ENCODE measurements around the gene TMEM221. TPM values are rescaled to one million over a fixed set of nuclear protein-coding genes. Genes with fewer than 3 reads are reported as not detected.

TMEM221 gene
- total and polyA plus RNA-seq, 10 of the 15 experiments (the other 5 are each of a cell fraction or from before 2014, with no cell fraction given) = 0.04 to 0.24 TPM; not detected in 8

DNA sequence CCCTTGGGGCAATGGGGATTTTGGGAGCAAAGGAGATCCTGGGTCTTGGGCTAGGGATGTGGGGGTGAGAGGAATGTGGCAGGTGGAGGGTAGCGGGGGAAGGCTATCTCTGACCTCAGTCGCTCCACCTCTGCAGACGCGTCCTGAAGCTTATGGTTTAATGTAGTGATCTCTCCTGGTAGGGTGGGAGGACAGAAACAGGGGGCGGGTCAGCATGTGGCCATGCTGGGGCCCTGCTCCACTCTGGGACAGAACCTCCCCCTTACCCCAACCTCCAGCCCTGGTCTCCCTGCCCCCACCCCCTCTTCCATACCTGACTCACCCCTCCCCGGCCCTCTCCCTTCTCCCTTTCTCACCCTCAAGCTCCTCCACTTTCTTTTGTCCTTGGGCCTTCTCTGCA, 44.5 kb downstream of the TMEM221 start:
- ChIA-PET SMC1A (ENCODE audit: uncharacterized antibody, unreplicated experiment) (interaction anchor here (0.8 kb wide), 1 partner anchor 9 kb away, joined by 3 read pairs; no protein-coding TSS in a partner anchor), POLR2A (interaction anchor here (0.7 to 1.3 kb wide), 4 partner anchors 95 to 189 kb away, joined by 3 to 4 read pairs (median 4); partner anchors contain the start of genes DDA1 and USE1), CTCF (interaction anchor here (1.5 to 1.6 kb wide), 2 partner anchors 14 to 15 kb away, joined by 4 to 5 read pairs; partner anchors contain the start of gene MVB12A), RAD21 (ENCODE audit: unreplicated experiment) (interaction anchor here (0.6 to 1.0 kb wide), 2 partner anchors 16 to 449 kb away, joined by 3 to 4 read pairs; partner anchors contain the start of gene MVB12A)
- peak; percentile 6 for ATAC-seq
- in situ Hi-C loops (cut with MboI) = no loop called here
- Histone ChIP-seq H3K36me3 (ENCODE audit: control insufficient read depth in 2 of 2, insufficient read depth in 2 of 2, low read length in 1 of 2) (peaks cover 11 to 23% of the 10 kb centered on the region in 2 experiments), H3K27me3 (replicated peaks in 1 of 2; ENCODE audit: control insufficient read depth in 2 of 2, insufficient read depth in 2 of 2, low read length in 1 of 2) (no peaks in the 10 kb centered on the region), H3K4me1 (ENCODE audit: control insufficient read depth, insufficient read depth, low read length) (peaks cover 6% of the 10 kb centered on the region), H3K9ac (ENCODE audit: control insufficient read depth, insufficient read depth, low read length) (peak overlapping the region; percentile 95), H3K4me3 (peak overlapping the region; percentile 83), H3K4me2 (ENCODE audit: control insufficient read depth, insufficient read depth) (peak overlapping the region; percentile 82; the same call in 1 of the 2 replicates), H2AFZ (ENCODE audit: control insufficient read depth, low read depth, low read length) (no peak overlapping the region), H3K79me2 (ENCODE audit: control insufficient read depth, insufficient read depth, low read length) (peaks cover 67% of the 10 kb centered on the region), H3K9me3 (replicated peaks; ENCODE audit: control insufficient read depth, insufficient read depth, low read length) (no peaks in the 10 kb centered on the region), H4K20me1 (ENCODE audit: control insufficient read depth, insufficient read depth) (peaks cover 3% of the 10 kb centered on the region; the same call in 1 of the 2 replicates), H3K27ac (ENCODE audit: control insufficient read depth, insufficient read depth) (peak overlapping the region; percentile 99)
- no peak for DNase-seq (ENCODE audit: low read depth, low spot score)
- 78% methylated on average over 5 of the region's 6 CpGs for WGBS (ENCODE audit: insufficient coverage, insufficient replicate concordance, low lambda C conversion rate, missing lambda C conversion rate)
- intact Hi-C loops (cut with micrococcal nuclease; ENCODE audit: unreplicated experiment) = no loop called here
- TF ChIP-seq PRDM15 (CRISPR knock-in tag; IDR thresholded peaks at IDR 0.05) (no peak), SMC3 (IDR thresholded peaks at IDR 0.05; ENCODE audit: borderline replicate concordance, low read length) (no peak), MTA3 (IDR thresholded peaks at IDR 0.05; ENCODE audit: borderline replicate concordance, low read length) (no peak), NR2C1 (IDR thresholded peaks at IDR 0.05) (no peak), RB1 (IDR thresholded peaks at IDR 0.05; ENCODE audit: borderline replicate concordance) (no peak)
- TF ChIP-seq, protein P1, sequence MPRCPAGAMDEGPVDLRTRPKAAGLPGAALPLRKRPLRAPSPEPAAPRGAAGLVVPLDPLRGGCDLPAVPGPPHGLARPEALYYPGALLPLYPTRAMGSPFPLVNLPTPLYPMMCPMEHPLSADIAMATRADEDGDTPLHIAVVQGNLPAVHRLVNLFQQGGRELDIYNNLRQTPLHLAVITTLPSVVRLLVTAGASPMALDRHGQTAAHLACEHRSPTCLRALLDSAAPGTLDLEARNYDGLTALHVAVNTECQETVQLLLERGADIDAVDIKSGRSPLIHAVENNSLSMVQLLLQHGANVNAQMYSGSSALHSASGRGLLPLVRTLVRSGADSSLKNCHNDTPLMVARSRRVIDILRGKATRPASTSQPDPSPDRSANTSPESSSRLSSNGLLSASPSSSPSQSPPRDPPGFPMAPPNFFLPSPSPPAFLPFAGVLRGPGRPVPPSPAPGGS (IDR thresholded peaks at IDR 0.05; ENCODE audit: borderline replicate concordance, insufficient read depth, low read depth, low read length, poor library complexity, severe bottlenecking) = no peak
- BruUV-seq (replicated peaks) = no TSS peak
- FAIRE-seq = no peak
